Stimulated activated CD4-positive, alpha-beta T cell treated with anti-CD3 and anti-CD28 coated beads, Interleukin-4, amount 100 ng/mL, for 4 hours (primary cell): ENCODE results near the gene TTBK1.
"Not testable (repeated sequence)": the region's sequence is repeated elsewhere in the genome, so short reads cannot be mapped to it uniquely, and the experiment has no call there.

Experiments
- DNase-seq, 2 experiments: peaks; one replicate each; pipeline ENCODE4 v3.0.0-alpha.2; 2020

The TTBK1 gene

DNA sequence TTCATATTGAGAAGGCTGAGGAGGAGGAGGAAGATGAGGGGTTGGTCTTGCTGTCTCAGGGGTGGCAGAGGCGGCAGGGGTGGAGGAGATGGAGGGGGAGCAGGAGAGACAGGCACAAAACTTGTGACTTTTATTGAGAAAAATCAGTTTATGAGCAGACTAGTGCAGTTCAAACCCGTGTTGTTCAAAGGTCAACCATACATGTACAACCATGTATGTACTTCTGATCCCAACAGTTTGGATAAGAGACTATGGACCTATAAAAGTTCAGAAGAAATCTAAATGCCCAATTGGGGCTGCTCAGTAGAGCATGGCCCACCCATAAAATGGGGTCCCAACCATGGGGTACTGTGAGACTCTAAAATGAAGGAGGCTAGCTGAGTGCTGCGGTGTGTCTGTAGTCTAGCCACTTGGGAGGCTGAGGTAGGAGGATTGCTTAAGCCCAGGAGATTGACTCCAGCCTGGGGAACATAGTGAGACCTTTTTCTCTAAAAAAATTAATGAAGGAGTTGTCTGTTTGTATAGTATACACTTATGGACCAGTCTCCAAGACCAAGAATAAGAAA lies 47.1 kb downstream of the TTBK1 start:
- no peak for DNase-seq

DNA sequence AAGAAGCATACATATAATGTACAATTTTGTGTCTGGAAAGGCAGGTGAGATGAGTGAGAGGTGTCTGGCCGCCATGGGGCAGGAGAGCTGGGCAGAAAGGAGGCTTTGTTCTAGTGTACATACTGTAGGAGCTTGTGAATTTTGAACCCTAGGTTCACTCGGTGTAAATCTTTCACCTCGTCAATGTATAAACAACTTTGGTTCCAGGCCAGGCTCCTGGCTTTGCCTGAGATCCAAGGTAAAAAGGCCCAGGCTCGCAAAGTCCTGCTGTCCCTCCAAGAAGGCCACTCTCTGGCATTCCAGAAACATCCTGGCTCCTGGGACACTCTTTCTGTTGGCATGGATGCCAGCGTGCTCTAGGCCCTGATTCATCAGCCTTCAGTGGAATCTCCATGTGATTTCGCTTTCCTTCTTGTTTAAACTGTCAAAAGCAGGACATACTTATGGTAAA lies 47.6 kb downstream of the TTBK1 start:
- DNase-seq = no peak

DNA sequence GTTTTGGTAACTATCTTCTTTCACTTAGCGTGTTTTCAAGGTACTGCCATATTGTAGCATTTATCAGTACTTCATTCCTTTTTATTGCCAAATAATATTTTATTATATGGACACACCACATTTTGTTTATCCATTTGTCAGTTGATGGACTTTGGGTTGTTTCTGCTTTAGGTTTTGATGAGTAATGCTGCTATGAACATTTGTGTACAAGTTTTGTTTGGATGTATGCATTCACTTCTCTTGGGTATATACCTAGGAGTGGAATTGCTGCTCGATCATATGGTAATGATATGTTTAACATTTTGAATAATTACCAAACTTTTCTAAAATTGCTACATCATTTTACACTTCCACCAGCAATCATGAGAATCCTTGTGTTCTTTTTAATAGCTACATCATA lies 48.4 kb downstream of the TTBK1 start:
- no peak for DNase-seq

DNA sequence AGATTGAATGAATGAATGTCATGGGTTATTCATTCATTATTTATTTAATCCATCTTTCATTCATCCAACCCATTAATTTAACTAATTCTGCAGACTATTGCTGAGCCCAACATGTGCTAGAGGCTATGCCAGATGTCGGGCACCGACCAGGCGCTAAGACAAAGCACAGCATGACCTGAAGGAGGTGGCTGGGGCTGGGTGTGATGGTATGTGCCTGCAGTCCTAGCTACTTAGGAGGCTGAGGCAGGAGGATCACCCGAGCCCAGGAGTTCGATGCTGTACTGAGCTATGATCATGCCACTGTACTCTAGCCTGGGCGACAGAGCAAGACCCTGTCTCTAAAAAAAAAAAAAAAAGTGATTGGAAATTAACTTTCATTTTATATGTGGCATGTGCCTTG lies 49.1 kb downstream of the TTBK1 start:
- no peak for DNase-seq

DNA sequence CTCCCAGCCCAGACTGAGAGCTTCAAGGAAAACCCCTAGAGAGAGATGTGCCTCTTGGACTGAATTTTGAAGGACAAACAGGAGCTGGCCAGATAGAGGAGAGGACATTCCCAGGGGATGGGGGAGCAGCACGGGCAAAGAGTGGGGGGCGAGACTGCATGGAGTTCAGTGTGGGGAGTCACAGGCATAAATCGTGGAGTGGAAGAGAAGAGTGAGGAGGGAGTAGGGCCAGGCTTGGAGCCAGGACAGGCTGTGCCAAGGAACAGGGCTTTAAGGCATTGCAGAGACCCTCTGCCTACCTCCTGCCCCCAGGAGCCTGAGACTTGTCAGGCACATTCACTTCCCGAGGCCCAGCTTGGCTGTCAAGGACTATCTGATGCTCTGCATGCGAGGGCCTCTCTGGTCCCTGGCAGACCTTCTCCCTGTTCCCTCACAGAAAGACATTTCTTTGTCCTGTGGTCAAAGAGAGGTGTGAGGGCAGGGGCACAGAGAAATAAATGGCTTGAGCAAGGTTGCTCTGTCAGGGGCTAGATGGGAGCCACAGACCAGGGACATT lies 49.6 kb downstream of the TTBK1 start:
- no peak for DNase-seq

DNA sequence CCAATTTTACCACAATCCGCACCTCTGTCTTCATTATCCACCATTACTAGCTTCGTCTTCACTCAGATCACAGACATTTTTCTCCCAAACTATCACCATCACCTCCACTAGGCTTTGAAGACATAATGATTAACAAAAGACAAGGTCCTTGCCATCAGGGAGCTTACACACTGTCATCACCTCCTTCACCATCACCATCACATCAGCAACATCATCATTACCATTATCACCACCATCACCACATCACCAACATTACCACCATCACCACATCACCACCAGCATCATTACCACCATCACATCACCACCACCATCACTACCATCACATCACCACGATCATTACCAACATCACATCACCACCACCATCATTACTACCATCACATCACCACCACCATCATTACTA lies 50.4 kb downstream of the TTBK1 start:
- no peak for DNase-seq

DNA sequence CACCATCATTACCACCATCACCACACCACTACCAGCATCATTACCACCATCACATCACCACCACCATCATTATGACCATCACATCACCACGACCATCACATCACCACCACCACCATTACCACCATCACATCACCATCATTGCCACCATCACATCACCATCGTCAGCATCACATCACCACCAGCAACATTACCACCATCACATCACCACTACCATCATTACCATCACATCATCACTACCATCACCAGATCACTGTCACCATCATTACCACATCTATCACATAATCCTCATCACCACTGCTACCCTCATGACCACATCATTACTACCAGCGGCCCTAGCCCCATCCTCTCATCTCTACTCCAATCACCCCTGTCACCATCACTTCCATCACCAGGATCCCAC lies 51.3 kb downstream of the TTBK1 start:
- no peak for DNase-seq

DNA sequence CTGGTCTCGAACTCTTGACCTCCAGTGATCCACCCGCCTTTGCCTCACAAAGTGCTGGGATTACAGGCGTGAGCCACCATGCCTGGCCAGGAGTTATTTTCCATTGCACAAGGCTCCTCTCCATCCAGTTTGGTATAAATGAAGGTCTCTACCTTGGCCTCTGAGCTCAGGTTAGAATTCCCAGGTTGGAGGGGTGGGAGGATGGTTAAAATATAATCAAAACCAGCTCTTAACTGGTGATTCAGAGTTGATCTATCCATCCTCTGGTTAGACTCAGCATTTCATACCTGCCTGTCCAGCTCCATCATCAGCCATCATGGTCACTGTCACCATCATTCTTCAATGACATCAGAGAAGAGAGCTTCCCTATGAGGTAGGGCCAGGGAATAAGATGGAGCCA lies 52.2 kb downstream of the TTBK1 start:
- DNase-seq = no peak

DNA sequence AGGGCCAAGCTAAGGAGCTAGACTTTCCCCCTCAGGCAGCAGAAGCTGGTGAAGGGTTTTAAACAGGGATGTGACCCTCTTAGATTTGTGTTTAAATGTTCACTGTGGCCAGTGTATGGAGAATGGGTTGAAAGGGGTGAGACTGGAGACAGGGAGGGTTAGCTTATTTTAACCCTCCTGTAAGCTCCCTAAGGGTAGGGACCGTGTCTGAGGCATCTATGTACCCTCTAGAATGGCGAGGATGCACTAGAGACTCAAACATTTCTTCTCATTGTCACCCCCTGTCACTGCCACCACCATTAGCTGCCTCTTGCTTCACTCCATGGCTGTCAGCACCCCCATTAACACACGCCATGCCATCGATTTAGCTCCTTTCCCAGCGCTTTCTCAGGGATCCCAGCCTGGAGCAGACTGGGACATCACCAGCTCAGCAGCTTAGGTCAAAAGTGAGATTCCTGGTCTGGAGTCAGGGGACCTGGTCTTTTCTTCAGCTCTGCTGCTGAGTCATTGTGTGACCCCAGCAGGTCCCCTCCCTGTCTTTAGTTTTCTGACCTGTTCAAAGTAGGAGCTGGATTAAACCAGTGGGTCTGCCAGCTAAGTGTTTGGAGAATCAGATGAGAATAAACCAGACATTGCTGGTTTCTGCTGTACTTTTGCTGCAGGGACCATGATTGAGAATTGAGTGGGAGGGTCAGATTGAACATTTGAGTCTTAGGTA lies 53.7 kb downstream of the TTBK1 start:
- DNase-seq = no peak

DNA sequence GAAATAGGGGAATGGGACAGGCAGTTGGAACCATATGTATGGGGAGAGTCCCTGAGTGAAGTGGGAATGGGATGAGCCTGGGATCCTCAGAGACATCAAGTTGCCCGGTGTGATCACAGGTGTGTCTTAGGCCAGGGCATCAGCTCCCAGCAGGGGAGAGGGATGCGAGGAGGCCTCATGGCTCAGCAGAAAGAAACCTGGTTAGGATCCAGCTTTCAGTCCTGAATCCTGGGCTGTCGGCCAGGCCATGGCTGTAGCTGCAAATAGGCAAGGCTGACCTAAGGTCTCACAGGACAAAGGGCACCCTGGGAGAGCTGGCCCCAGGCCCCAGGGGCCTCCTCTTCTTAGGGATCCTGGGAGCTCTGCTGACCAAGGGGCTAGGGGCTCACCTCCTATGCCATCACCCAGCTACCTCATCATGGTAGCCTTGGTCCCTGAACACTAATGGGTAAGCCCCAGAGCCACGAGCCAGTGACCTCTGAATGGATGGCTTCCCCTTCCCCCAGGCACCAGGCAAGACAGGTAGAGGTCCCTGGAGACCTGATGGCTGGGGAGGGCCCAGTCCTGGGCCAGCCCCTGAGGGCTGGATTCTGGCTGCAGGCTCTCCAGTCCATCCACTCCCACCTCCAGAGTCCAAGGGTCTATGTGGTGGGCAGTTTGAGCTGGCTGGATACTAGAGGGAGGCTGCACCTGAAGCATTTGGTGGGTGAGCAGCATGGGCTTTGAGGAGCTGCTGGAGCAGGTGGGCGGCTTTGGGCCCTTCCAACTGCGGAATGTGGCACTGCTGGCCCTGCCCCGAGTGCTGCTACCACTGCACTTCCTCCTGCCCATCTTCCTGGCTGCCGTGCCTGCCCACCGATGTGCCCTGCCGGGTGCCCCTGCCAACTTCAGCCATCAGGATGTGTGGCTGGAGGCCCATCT lies 54.6 kb downstream of the TTBK1 start, which contains the start of gene SLC22A7:
SLC22A7 (plus strand) TSS at position 617 of the 921 bp plus-strand sequence; CDS start at position 716, 99 bp downstream.
- no peak for DNase-seq

DNA sequence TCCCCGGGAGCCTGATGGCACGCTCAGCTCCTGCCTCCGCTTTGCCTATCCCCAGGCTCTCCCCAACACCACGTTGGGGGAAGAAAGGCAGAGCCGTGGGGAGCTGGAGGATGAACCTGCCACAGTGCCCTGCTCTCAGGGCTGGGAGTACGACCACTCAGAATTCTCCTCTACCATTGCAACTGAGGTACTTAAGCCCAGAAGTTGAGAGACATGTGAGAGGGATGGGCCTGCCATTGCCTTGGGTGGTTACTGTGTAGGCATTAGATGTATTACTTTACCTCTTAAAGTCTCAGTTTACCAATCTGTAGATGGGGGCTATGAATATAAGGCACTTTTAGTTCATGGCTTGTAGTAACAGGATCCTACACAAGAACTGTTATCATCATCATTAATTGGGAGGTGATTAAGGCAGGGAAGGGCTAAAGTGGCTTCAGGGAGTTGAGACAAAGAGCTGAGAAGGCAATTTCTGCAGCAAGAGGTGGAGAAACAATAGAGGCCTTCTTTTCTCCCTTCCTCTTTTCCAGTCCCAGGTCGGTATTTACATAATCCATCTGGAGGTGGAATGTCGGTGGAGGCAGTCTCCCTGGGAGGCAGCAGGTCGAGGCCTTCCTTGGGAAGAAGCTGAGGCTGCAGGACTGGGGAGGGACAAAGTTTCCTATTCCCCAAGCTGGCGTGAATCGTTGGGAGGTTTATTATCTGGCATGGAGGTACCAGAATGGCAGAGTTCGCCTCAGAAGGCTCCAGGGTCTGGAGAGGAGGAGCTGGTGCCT lies 55.5 kb downstream of the TTBK1 start:
- no peak for DNase-seq

DNA sequence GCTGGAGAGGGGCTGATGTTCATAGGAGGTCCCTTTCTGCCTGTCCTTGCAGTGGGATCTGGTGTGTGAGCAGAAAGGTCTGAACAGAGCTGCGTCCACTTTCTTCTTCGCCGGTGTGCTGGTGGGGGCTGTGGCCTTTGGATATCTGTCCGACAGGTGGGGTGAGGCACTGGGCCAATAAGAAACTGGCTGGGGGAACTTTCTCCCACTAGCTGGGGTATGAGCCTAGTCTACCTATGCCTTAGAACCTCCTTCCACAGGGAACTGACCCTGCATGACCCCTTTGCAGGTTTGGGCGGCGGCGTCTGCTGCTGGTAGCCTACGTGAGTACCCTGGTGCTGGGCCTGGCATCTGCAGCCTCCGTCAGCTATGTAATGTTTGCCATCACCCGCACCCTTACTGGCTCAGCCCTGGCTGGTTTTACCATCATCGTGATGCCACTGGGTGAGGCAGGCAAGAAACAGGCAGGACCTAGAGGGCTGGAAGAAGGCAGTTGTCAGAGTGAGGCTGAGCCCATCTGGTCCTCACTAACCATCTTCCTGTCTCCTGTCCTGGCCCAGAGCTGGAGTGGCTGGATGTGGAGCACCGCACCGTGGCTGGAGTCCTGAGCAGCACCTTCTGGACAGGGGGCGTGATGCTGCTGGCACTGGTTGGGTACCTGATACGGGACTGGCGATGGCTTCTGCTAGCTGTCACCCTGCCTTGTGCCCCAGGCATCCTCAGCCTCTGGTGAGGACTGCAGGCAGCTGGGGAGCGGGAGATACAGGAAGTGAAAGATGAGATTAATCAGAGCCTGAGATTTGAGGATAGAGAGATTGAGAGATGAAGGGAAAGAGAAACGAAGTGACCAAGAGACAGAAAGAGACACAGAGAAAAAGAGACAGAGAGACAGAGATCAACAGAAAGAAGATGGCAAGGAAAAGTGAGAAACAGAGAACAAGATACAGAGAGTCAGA lies 56.3 kb downstream of the TTBK1 start:
- no peak for DNase-seq

DNA sequence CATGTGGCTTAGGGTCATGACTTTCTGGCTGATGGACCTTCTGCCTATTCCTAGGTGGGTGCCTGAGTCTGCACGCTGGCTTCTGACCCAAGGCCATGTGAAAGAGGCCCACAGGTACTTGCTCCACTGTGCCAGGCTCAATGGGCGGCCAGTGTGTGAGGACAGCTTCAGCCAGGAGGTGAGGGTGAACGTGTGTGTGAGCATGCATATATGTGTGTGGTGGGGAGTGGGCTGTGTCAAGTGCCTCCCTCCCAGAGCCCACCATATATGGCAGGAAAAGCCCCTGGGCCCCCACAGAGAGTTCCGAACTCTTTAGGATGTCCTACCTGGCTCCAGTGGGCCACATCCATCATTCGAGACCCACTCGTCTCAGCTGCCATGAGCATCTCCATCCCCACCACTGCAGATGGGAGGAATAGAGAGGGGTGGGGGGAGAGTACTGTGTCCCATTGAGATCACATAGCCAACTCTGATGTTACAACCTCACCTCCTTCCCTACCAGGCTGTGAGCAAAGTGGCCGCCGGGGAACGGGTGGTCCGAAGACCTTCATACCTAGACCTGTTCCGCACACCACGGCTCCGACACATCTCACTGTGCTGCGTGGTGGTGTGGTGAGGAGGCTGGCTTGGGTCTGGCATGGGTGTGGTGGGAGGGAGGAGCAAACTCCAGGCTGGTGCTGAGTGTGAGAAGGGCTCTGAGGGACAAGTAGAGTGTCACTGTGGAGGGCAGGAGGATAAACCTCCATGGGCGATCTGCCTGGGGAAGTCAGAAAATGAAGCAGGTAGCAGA lies 58.0 kb downstream of the TTBK1 start:
- no peak for DNase-seq

DNA sequence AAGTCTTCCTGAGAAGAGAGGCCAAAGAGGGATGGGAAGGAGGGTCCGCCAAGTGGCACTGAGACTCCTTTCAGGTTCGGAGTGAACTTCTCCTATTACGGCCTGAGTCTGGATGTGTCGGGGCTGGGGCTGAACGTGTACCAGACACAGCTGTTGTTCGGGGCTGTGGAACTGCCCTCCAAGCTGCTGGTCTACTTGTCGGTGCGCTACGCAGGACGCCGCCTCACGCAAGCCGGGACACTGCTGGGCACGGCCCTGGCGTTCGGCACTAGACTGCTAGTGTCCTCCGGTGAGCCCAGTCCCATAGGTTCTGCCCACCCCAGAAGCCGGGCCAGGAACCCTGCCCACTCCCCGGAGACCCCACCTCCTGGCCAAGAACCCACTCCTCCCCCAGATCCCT lies 58.8 kb downstream of the TTBK1 start:
- no peak for DNase-seq

DNA sequence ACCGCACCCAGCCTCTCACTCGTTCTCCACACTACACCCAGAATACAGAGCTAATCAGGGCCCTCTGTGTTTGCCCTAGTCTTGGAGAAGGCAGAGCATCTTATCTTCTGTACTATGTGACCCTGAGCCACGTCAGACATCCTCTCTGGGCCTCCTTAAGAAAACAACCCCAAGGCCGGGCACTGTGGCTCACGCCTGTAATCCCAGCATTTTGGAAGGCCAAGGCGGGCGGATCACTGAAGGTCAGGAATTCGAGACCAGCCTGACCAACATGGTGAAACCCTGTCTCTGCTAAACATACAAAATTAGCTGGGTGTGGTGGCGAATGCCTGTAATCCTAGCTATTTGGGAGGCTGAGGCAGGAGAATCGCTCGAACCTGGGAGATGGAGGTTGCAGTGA lies 59.7 kb downstream of the TTBK1 start:
- DNase-seq = not testable (repeated sequence)

DNA sequence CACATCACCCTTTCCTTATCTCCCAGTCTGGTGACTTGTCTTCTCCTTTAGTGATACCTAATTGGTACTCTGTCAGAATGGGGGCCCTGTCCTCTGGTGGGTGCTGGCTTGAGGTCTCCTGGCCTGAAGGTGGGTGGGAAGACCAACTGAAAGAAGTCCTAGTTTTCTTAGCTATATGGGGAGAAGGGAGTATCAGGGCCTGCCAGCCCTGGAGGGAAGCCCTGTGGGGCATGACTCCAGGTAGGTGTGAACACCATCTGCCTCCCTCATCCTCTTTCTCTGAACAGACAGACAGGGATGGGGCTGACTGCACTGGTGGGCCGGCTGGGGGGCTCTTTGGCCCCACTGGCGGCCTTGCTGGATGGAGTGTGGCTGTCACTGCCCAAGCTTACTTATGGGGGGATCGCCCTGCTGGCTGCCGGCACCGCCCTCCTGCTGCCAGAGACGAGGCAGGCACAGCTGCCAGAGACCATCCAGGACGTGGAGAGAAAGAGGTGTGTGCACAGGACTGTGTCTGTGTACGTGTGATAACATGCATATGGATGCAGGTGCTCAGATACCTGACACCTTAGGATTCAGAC lies 60.6 kb downstream of the TTBK1 start:
- DNase-seq = no peak

DNA sequence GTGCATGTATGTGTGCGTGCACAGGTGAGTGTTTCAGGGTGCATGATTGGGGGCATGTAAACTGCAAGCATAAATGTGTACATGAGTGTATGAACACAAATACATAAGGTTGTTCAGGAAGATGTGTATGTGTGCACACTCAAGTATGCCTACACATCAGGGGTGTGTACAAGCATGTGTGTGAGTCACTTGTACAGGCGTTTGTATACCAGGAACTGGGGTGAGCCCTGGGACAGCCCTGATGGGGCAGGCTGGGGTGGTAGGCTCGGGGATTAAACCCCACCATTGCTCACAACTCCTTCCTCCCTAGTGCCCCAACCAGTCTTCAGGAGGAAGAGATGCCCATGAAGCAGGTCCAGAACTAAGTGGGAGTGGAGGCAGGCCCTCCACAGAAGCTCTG lies 61.1 kb downstream of the TTBK1 start:
- no peak for DNase-seq

DNA sequence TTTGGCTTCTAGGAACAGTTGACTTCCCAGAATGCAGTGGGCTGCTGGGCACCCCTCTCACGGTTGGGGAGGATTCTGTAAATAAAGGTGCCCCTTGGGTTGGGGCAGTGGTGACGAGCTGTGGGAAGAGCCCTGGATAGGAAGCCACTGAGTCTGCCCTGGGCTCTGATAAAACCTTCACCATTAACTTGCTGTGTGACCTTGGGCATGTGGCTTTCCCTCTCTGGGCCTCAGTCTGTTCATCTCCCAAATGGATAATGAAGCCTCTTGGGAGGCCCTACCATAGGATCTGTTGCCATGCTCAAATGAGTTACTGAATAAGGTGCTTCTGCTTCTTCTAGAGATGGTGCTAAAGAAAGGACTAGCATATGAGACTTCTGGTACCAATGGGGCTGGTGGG lies 61.6 kb downstream of the TTBK1 start:
- no peak for DNase-seq

DNA sequence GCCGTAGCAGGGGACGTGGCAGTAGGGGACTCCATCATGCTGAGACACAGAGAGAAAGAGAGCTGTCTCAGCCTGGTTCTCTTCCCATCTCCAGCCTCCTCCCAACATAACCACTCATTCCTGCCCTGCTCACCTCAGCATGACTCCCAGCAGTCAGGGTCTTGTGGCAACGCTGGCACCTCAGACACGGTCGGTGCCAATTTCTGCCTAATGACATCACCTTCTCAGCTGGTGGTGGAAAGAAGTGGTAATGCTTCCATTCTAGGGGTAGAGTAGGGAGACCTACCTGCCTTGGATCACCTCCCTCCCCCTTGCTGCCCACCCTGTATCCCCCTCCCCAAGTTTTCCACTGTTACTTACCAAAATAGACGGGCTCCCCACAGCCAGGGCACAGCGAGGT lies 62.8 kb downstream of the TTBK1 start:
- DNase-seq = no peak

DNA sequence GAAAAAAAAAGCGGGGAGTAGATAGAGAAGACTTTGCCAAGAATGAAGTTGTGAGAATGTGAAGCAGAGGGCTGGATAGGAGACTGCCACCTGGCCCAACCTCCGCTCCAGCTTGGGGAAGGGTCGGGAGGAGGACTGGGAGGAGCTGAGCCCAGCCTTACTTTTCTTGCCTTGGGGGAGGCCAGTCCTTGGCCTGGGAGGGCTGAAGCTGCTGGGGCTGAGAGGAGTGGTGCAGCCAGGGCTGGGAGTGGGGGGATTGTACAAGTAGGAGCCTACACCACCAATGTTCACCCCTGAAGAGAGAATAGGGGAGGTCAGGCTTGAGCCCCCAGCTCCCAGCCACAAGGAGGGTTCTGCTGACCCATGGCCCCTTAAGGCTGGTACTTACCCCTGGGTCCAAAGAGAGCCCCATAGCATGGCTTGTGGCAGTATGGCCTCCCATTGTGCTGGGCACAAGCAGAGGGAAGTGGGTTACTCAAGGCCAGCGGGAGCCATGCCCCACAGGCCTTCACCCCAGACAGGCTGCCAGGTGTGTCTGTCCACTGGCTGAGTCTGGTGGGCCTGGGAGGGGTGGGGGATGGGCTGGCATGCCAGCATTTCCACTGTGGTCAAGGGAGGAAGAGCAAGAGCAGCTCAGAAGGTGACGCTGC lies 64.3 kb downstream of the TTBK1 start:
- no peak for DNase-seq
